ENCODE measurements around the gene HSPBAP1.

HSPBAP1 gene, protein sequence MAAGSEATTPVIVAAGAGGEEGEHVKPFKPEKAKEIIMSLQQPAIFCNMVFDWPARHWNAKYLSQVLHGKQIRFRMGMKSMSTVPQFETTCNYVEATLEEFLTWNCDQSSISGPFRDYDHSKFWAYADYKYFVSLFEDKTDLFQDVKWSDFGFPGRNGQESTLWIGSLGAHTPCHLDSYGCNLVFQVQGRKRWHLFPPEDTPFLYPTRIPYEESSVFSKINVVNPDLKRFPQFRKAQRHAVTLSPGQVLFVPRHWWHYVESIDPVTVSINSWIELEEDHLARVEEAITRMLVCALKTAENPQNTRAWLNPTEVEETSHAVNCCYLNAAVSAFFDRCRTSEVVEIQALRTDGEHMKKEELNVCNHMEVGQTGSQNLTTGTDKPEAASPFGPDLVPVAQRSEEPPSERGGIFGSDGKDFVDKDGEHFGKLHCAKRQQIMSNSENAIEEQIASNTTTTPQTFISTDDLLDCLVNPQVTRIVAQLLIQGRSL

GRCh38 chr3:122793568-122794416, at the start of gene HSPBAP1:
Gene HSPBAP1 (minus strand): TSS chr3:122793831. CDS start chr3:122793680, 151 bp downstream.
- no peak for DNase-seq

- no peak for DNase-seq
Measured at GRCh38 chr3:122835590-122835989, 42.0 kb upstream of the HSPBAP1 start.

DNA sequence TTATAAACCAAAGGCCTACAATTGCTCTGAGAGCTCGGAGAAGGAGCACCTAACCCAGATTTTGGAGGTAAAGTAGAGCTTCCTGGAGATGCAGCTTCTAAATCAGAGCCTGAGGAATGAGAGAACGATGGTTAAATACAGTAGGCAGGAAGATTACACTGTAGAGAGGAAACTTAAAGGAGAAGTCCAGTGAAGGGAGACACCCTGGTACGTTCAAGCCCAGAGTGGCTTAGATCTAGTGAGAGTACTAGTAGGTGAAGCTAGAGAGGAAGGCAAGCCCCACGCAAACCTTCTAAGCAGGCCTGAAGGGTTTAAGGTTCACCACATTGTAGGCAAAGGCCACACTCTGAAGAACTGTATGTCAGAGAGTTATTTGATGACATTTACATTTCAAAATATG, 34.6 kb upstream of the HSPBAP1 start:
- DNase-seq = no peak

DNA sequence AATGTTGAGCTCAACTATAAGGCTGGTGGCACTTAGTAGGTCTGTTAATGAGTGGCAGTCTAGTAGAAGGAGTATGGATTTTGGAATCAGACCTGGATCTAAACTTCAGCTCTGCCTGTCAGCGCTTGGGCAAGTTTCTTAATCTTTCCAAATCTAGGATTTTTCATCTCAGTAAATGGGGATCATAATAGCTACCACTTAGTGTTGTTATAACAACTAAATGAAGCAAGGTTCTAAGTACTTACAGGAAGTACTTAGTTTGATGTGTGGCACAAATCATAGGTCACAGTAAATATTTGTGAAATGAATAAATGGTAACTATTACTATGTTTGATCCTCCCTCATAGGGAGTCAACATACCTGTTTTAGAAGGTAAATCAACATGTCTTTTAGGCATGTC, 32.6 kb upstream of the HSPBAP1 start:
- no peak for DNase-seq

DNA sequence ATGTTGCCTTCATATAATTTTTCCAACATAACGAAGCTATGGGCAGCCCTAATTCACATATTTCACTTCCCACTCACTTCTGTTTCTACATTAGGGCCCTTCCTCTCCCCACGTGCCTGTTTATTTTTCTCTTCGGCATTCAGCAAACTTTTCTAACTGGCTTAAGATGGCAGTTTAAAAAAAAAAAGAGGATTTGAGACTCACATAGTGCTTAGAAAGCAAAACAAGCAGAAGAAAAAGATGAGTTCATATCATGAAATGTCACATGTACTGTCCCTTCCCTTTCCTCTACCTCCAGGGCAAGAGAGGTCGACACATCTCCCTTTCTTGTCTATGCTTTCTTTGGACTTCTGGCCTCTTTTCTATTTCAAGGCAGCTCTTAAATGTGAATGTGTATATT, 31.8 kb upstream of the HSPBAP1 start:
- no peak for DNase-seq

- no peak for DNase-seq
Measured at GRCh38 chr3:122824465-122825381, 31.1 kb upstream of the HSPBAP1 start.

DNA sequence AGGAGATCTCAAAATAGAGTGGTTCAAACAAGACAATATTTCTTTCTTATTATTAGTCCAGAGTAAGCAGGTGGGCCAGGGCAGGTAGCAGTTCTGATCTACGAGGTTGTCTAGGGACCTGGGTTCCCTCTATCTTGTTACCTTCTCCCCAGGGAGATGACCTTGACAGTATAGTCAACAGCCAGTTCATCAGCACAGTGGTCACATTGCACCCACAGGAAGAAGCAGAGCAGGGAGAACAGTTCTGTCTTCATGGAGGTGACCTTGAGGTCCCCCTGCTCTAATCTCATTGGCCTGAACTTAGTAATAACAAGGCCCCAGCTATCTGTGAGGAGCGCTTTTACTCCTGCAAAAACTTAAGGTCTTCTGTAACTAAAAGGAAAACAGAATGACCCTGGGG, 23.0 kb upstream of the HSPBAP1 start:
- DNase-seq = no peak

- DNase-seq = no peak
Measured at GRCh38 chr3:122810734-122811133, 17.1 kb upstream of the HSPBAP1 start.

- DNase-seq = no peak
Measured at GRCh38 chr3:122803977-122804376, 10.3 kb upstream of the HSPBAP1 start.

DNA sequence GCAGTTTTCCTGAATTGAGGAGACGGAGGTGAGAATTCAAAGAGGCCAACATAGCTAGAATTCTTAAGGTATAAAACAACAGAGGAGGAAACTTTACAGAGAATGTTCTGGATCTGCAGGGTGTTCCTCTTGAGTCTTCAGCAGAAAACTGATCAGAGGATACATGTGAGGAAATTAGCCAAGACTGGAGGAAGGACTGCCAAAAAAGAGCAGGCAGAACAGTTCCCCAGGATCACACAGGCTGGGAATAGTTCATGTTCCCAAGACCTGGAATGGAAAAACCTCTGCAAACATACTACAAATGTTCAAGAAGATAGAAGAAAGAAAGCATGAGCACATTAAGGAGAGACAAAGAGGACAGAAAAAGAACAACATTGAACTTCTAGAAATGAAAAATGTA, 8.7 kb upstream of the HSPBAP1 start:
- DNase-seq = no peak

DNA sequence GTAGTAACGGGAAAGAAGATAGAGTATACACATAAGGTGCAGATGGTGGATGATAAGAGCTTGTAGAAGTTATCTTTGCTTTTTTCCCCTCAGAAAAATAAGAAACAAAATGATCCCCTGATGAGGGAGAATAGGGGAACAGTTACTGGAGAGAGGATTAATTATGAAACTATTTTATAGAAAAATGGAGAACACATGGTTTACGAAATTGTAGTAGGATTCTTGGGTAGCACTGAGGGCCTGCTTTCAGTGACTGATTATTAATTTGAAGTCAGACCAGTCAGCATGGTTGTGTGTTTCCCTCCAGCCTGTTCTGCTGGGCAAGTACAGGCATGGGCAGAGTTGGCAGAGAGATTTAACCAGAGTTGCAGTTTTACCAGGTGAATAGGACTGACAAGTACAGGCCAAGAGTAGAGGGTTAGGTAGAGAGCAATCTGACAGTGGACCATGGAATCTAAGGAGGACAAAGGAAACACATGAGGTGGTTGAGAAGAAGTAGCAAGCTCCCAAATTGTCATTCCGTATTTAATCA, 7.1 kb upstream of the HSPBAP1 start:
- no peak for DNase-seq

- no peak for DNase-seq
Measured at GRCh38 chr3:122800031-122800430, 6.4 kb upstream of the HSPBAP1 start.

GRCh38 chr3:122799322-122799721, 5.7 kb upstream of the HSPBAP1 start:
- DNase-seq = no peak

DNA sequence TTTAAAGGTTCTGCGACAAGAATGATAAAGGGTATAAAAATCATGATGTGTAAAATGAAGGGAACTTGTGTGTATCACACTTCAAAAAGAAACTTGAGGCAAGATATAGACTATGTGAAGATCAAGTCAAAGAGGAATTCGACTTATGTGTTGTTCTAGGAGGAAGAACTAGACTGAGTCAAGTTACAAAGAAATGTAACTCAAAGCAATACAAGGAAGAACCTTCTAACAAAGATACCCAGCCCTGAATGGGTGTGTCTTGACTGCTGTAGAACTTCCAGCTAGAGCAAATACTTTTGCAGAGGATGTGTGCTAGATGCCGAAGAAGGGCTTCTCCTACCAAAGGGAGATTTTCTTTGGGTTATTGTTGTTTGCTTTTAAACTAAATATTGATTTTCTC, 3.7 kb upstream of the HSPBAP1 start:
- no peak for DNase-seq

DNA sequence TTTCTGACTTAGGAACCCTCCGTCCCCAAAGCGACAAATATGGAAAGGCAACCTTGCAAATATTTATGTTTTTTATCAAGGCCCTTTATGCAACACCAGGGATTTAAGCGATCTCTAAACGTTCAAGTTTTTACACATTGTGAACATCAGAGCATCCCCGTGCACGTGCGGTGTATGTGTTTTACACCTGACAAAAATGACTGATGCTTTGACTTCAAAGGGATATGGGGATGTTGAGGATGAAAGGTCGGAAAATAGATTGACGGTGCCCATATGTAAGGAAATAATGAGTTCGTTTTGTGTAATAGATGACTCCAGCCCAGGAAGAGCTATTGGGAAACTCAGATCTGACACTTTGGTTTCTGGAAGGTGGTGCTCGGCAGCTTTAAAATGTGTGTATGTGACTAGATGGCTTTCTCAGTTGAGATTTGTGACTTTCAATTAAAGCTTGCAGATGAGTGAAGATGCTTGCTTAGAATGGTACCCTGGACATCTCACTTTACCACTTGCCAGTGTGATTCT, 2.1 kb upstream of the HSPBAP1 start:
- DNase-seq = no peak

DNA sequence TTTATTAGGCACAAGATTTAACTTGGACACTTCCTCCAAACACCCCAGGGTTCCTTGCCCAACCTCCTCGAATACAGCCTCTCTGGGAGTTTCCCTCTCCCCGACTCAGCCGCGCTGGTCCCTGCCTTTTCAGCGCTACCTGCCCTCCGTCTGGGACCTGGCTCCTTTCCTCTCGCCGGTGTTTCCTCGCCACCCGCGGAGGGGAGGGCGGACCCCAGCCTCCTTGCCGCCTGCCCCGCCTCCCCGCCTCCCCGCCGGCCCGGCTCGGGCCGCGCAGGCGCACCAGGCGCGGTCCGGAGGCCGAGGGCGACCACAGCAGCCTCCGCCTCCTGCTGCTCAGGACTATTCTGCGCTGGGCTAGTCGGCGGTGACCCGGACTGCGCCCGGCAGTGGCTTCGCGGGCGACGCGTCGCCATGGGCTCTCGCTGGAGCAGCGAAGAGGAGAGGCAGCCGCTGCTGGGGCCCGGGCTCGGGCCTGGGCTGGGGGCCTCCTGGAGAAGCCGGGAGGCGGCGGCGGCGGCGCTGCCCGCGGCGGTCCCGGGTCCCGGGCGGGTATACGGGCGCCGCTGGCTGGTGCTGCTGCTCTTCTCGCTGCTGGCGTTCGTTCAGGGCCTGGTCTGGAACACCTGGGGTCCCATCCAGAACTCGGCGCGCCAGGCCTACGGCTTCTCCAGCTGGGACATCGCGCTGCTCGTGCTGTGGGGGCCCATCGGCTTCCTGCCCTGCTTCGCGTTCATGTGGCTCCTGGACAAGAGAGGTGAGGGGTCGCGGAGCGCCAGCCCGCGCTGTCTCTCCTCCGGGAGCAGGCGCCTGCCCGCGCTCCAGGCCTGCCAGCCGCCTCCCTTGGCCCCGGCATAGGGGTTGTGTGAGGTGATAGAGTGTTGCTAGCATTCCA, 1.4 kb upstream of the HSPBAP1 start, which contains the start of gene SLC49A4:
SLC49A4 (plus strand) TSS at position 291 of the 895 bp plus-strand sequence; CDS start at position 415, 124 bp downstream.
- DNase-seq = no peak

- DNase-seq = no peak
Measured at GRCh38 chr3:122794483-122794778, 800 bp upstream of the HSPBAP1 start.

GRCh38 chr3:122789585-122790273, 3.9 kb downstream of the HSPBAP1 start:
- no peak for DNase-seq

DNA sequence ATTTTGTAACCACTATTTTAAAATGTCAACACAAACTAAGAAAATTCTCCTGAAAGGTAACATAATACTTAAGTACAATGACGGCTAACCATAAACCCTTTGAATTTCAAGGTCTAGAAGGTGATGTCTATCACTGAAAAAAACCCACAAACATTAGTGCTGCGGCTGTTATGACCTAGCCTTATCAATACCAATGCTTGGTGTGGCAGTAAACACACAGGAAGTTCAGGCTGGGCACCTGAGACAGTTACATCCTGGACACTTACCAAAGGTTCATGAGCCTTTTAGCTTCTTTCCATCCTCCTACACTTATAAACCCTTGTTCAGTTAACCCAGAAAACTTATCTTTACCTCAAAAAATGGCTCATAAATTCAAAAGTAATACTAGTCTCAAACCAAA, 5.8 kb downstream of the HSPBAP1 start:
- DNase-seq = no peak

- no peak for DNase-seq
Measured at GRCh38 chr3:122786066-122786465, 7.6 kb downstream of the HSPBAP1 start.

- DNase-seq = no peak
Measured at GRCh38 chr3:122785231-122785630, 8.4 kb downstream of the HSPBAP1 start.

All from NK-92 treated with Interleukin-12 subunit alpha and Interleukin-12 subunit beta, amount 100 ng/mL, for 24 hours (cell line).